Measurements from ENCODE around the gene UPK2. TPM values are rescaled to one million over a fixed set of nuclear protein-coding genes. Genes with fewer than 3 reads are reported as not detected.
"Not testable (repeated sequence)": the region's sequence is repeated elsewhere in the genome, so short reads cannot be mapped to it uniquely, and the experiment has no call there.

UPK2 gene
- total RNA-seq, 4 donors from 2014 or later = not detected

- Histone ChIP-seq H3K9me3 (no peaks in the 10 kb centered on the region), H3K27ac (no peak overlapping the region), H3K36me3 (no peaks in the 10 kb centered on the region), H3K4me3 (no peak overlapping the region), H3K4me1 (no peaks in the 10 kb centered on the region), H3K27me3 (no peaks in the 10 kb centered on the region)
- DNase-seq = no peak
- intact Hi-C loops (cut with DNase I; ENCODE audit: low total_unique reads) = no loop called here
- TF ChIP-seq POLR2A (IDR thresholded peaks at IDR 0.05) (no peak), CTCF (IDR thresholded peaks at IDR 0.05) (no peak)
Observed at GRCh38 chr11:118939953-118940598, 16.0 kb upstream of the UPK2 start.

GRCh38 chr11:118947091-118947490, 9.0 kb upstream of the UPK2 start:
- H3K36me3 ChIP-seq = no peaks in the 10 kb centered on the region
- no peak for TF ChIP-seq POLR2A (IDR thresholded peaks at IDR 0.05)
- no peaks in the 10 kb centered on the region for H3K9me3 ChIP-seq
- no peak for DNase-seq
- intact Hi-C loops (cut with DNase I; ENCODE audit: low total_unique reads) = no loop called here
- H3K4me1 ChIP-seq = no peaks in the 10 kb centered on the region
- H3K27ac ChIP-seq = no peak overlapping the region
- H3K27me3 ChIP-seq = no peaks in the 10 kb centered on the region
- no peak overlapping the region for H3K4me3 ChIP-seq

GRCh38 chr11:118948000-118948399, 8.1 kb upstream of the UPK2 start:
- no peaks in the 10 kb centered on the region for H3K4me1 ChIP-seq
- intact Hi-C loops (cut with DNase I; ENCODE audit: low total_unique reads) = no loop called here
- TF ChIP-seq CTCF (IDR thresholded peaks at IDR 0.05) = no peak
- TF ChIP-seq POLR2A (IDR thresholded peaks at IDR 0.05) = no peak
- H3K36me3 ChIP-seq = no peaks in the 10 kb centered on the region
- no peak overlapping the region for H3K4me3 ChIP-seq
- no peaks in the 10 kb centered on the region for H3K27me3 ChIP-seq
- no peaks in the 10 kb centered on the region for H3K9me3 ChIP-seq
- no peak overlapping the region for H3K27ac ChIP-seq
- DNase-seq = no peak

GRCh38 chr11:118953265-118953664, 2.8 kb upstream of the UPK2 start:
- TF ChIP-seq POLR2A (IDR thresholded peaks at IDR 0.05) (no peak), CTCF (IDR thresholded peaks at IDR 0.05) (no peak)
- no peaks in the 10 kb centered on the region for H3K36me3 ChIP-seq
- no peak overlapping the region for H3K4me3 ChIP-seq
- H3K4me1 ChIP-seq = no peaks in the 10 kb centered on the region
- no peak for DNase-seq
- no peaks in the 10 kb centered on the region for H3K27me3 ChIP-seq
- no peaks in the 10 kb centered on the region for H3K9me3 ChIP-seq
- intact Hi-C loops (cut with DNase I; ENCODE audit: low total_unique reads) = loop anchor here (10.0 kb wide), 1 partner anchor 48 kb away; no protein-coding TSS in a partner anchor
- no peak overlapping the region for H3K27ac ChIP-seq

GRCh38 chr11:118953976-118954375, 2.1 kb upstream of the UPK2 start:
- not testable (repeated sequence) for H3K4me3 ChIP-seq, DNase-seq
- intact Hi-C loops (cut with DNase I; ENCODE audit: low total_unique reads) = loop anchor here (10.0 kb wide), 1 partner anchor 49 kb away; no protein-coding TSS in a partner anchor

GRCh38 chr11:118956847-118957469, 860 bp downstream of the UPK2 start:
- Histone ChIP-seq H3K4me1 (no peaks in the 10 kb centered on the region), H3K27ac (no peak overlapping the region), H3K36me3 (no peaks in the 10 kb centered on the region), H3K9me3 (no peaks in the 10 kb centered on the region), H3K4me3 (no peak overlapping the region), H3K27me3 (no peaks in the 10 kb centered on the region)
- intact Hi-C loops (cut with DNase I; ENCODE audit: low total_unique reads) = loop anchor here (5.0 to 10.0 kb wide), 2 partner anchors 52 to 270 kb away; no protein-coding TSS in a partner anchor
- TF ChIP-seq POLR2A (IDR thresholded peaks at IDR 0.05) = no peak
- no peak for TF ChIP-seq CTCF (IDR thresholded peaks at IDR 0.05)
- DNase-seq = no peak

More at GRCh38 chr11:118953976-118954375, 2.1 kb upstream of the UPK2 start:
- not testable (repeated sequence) for H3K27me3 ChIP-seq, H3K27ac ChIP-seq, H3K9me3 ChIP-seq, H3K4me1 ChIP-seq, H3K36me3 ChIP-seq

Data from uterus (tissue), 4 donors.